Measurements from ENCODE around the gene WDCP.

- TF ChIP-seq TCF12 (IDR thresholded peaks at IDR 0.05; ENCODE audit: low read depth) (no peak), RAD21 (IDR thresholded peaks at IDR 0.05; ENCODE audit: low read depth) (no peak), CEBPB (IDR thresholded peaks at IDR 0.05) (no peak), REST (IDR thresholded peaks at IDR 0.05; ENCODE audit: low read depth) (no peak), EP300 (IDR thresholded peaks at IDR 0.05; ENCODE audit: borderline replicate concordance) (no peak), TAF1 (IDR thresholded peaks at IDR 0.05; ENCODE audit: low read depth) (no peak), NFIC (IDR thresholded peaks at IDR 0.05) (no peak), YY1 (IDR thresholded peaks at IDR 0.05; ENCODE audit: low read depth) (no peak), MAX (IDR thresholded peaks at IDR 0.05) (no peak), TEAD4 (IDR thresholded peaks at IDR 0.05) (no peak), USF1 (IDR thresholded peaks at IDR 0.05) (no peak), FOXM1 (IDR thresholded peaks at IDR 0.05; ENCODE audit: borderline replicate concordance, low read depth) (no peak), CREB1 (IDR thresholded peaks at IDR 0.05; ENCODE audit: low read depth) (no peak)
Observed at GRCh38 chr2:24051833-24052232, 4.6 kb upstream of the WDCP start.

Data from Ishikawa (cell line).